Parathyroid adenoma (tissue), 2 donors: ENCODE measurements around the gene SELENOV.

ENCODE experiments used
- H2AFZ ChIP-seq: fragments of 300-600 bp; sonication (generic); one replicate; pipeline ENCODE4 v1.7.0; 2017; ENCODE audit warnings: antibody characterized with exemption, mild to moderate bottlenecking
- H3K27ac ChIP-seq: fragments of 300-600 bp; sonication (generic); one replicate; pipeline ENCODE4 v1.7.0; 2017
- H3K27me3 ChIP-seq: fragments of 300-600 bp; sonication (generic); one replicate; pipeline ENCODE4 v1.7.0; 2017; ENCODE audit warnings: low read length; ENCODE audit not compliant: control insufficient read depth, insufficient read depth
- H3K36me3 ChIP-seq: fragments of 300-600 bp; sonication (generic); one replicate; pipeline ENCODE4 v1.7.0; 2017; ENCODE audit warnings: low read length; ENCODE audit not compliant: control insufficient read depth, insufficient read depth
- H3K4me1 ChIP-seq: fragments of 300-600 bp; sonication (generic); one replicate; pipeline ENCODE4 v1.7.0; 2017; ENCODE audit warnings: control low read depth
- H3K4me2 ChIP-seq: fragments of 300-600 bp; sonication (generic); one replicate; pipeline ENCODE4 v1.7.0; 2017; ENCODE audit warnings: low read length
- H3K4me3 ChIP-seq: fragments of 300-600 bp; sonication (generic); one replicate; pipeline ENCODE4 v1.7.0; 2017; ENCODE audit warnings: low read depth, low read length
- H3K79me2 ChIP-seq: fragments of 300-600 bp; sonication (generic); one replicate; pipeline ENCODE4 v1.7.0; 2017; ENCODE audit warnings: control low read depth
- H3K9ac ChIP-seq: fragments of 300-600 bp; sonication (generic); one replicate; pipeline ENCODE4 v1.7.0; 2017; ENCODE audit warnings: mild to moderate bottlenecking
- H3K9me3 ChIP-seq: fragments of 300-600 bp; sonication (generic); one replicate; pipeline ENCODE4 v1.7.0; 2017; ENCODE audit warnings: low read length; ENCODE audit not compliant: control insufficient read depth
- TF ChIP-seq, protein P1 (sequence below): fragments of 300-600 bp; sonication (generic); IDR thresholded peaks from one replicate; pipeline ENCODE4 v1.7.0; 2017; ENCODE audit warnings: antibody characterized with exemption, mild to moderate bottlenecking
- donor health status: primary hyperparathyroidism.

SELENOV gene

DNA sequence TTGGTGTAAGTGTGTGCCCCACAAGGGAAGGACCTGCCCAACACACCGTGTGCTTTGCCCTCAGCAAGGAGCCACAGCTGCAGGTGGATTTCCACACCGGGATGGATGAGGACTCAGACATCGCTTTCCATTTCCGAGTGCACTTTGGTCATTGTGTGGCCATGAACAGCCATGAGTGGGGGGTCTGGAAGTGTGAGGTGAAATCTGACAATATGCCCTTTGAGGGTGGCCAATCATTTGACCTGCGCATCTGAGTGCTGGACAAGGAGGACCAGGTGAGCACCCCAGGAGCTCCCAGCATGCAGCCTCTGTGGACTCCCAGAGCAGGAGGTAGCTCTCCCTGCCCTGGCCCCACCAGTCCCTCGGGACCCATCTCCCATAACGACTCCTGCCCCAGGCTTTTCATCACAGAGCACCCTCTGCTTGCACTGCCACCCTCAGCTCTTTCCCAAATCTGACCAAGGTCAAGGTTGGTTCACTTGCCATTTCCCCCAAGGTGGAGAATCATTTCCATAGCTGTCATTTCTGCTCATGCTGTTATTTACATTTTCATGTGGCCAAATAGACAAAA, 38.2 kb downstream of the SELENOV start:
- H2AFZ ChIP-seq, result no peak overlapping the region
- no peaks in the 10 kb centered on the region for H3K9me3 ChIP-seq
- no peaks in the 10 kb centered on the region for H3K27me3 ChIP-seq
- peaks cover 5% of the 10 kb centered on the region for H3K4me1 ChIP-seq
- TF ChIP-seq, protein P1, sequence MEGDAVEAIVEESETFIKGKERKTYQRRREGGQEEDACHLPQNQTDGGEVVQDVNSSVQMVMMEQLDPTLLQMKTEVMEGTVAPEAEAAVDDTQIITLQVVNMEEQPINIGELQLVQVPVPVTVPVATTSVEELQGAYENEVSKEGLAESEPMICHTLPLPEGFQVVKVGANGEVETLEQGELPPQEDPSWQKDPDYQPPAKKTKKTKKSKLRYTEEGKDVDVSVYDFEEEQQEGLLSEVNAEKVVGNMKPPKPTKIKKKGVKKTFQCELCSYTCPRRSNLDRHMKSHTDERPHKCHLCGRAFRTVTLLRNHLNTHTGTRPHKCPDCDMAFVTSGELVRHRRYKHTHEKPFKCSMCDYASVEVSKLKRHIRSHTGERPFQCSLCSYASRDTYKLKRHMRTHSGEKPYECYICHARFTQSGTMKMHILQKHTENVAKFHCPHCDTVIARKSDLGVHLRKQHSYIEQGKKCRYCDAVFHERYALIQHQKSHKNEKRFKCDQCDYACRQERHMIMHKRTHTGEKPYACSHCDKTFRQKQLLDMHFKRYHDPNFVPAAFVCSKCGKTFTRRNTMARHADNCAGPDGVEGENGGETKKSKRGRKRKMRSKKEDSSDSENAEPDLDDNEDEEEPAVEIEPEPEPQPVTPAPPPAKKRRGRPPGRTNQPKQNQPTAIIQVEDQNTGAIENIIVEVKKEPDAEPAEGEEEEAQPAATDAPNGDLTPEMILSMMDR, result no peak
- H3K4me2 ChIP-seq, result no peak overlapping the region
- no peak overlapping the region for H3K9ac ChIP-seq
- no peaks in the 10 kb centered on the region for H3K36me3 ChIP-seq
- H3K4me3 ChIP-seq, result no peak overlapping the region
- no peaks in the 10 kb centered on the region for H3K79me2 ChIP-seq
- H3K27ac ChIP-seq, result no peak overlapping the region

DNA sequence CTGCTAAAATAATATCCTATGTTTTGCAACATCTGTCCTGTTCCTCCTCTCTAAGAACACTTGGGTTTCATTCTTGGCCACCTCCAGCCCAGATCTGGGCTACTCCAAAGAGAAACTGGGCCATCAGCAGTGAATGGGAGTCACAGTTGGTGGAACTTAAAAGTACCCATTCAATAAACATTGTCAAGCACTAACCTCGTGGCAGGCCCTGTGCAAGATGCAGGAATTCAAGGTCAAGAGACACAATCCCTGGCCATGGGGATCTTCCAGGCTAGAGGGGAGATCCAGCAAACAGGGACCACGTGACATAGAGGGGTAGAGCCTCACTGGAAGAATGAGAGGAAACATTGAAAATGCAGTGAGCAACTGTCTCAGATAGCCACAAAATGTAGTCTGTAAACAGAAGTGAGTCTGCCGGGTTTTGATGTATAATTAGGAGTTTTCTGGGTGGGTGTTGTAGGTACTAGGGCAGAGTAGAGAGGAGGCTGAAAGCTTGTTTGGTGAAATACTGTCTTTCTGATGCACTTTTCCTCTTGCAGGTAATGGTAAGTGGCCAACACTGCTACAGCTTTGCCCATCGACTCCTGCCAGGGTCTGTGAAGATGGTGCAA, 39.9 kb downstream of the SELENOV start:
- H3K9me3 ChIP-seq, result no peaks in the 10 kb centered on the region
- H3K79me2 ChIP-seq, result no peaks in the 10 kb centered on the region
- TF ChIP-seq, protein P1, result no peak
- H3K27ac ChIP-seq, result no peak overlapping the region
- H3K4me1 ChIP-seq, result peaks cover 13% of the 10 kb centered on the region
- no peaks in the 10 kb centered on the region for H3K27me3 ChIP-seq
- no peak overlapping the region for H3K9ac ChIP-seq
- no peak overlapping the region for H3K4me3 ChIP-seq
- H2AFZ ChIP-seq, result no peak overlapping the region
- H3K4me2 ChIP-seq, result no peak overlapping the region
- H3K36me3 ChIP-seq, result no peaks in the 10 kb centered on the region

DNA sequence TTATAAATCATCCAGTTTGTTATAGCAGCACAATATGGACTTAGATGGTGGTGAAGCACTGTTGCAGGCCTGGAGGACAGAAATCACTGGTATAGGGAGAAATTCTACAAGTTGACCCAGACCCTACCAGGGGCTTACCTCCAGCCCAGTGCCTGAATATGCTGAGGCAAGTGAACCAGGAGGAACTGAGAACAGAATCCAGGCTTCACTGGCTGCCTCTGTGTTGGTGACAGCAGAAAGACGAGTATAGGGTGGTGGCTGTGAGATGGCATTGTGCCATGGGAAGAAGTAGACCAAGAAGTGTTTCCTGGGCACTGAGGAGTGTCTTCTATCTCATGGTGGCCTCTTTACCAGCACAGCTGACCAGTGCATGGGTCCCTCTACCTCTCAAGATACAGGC, 40.9 kb downstream of the SELENOV start:
- Histone ChIP-seq H3K4me1 (peaks cover 13% of the 10 kb centered on the region), H3K4me3 (no peak overlapping the region)

DNA sequence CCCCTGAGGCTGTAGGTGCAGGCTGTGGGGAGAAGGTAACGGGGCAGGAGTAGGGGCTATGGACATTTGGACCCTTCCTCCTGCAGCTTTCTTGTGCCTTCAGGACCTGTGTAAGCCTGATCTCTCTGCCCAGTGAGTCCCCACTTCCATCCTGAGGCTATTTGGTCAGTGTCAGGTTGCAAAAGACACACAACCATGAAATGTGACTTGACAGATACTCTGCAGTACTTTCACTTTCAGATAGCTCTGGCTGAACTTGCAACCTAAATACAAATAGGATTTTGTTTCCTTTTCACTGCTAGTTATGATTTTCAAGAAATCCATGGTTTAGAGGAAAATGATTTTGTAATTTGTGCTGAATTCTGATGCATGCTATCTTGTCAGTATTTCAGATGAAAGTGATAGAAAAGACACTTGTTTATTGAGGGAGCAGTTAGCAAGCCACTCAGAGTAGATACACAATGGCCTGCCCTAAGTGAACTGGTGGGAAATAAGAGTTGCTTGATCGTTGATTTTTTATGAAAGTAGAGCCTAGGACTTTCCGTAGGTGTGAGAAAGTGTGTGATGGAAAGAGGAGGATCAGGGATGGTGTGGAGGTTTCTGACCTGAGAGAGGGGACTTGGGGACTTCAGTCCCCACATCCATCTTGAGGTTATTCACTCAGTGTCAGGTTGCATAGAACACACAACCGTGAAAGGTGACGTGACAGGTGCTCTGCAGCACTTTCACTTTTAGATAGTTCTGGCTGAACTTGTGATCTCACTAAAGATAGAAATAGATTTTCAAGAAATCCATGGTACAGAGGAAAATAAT, 43.1 kb downstream of the SELENOV start:
- H3K9ac ChIP-seq, result no peak overlapping the region
- H3K4me1 ChIP-seq, result peaks cover 13% of the 10 kb centered on the region
- peak overlapping the region; percentile 12 for H3K4me2 ChIP-seq
- H3K27me3 ChIP-seq, result no peaks in the 10 kb centered on the region
- H2AFZ ChIP-seq, result peak overlapping the region; percentile 89
- peak overlapping the region; percentile 21 for H3K4me3 ChIP-seq
- H3K36me3 ChIP-seq, result no peaks in the 10 kb centered on the region
- TF ChIP-seq, protein P1, result no peak
- H3K27ac ChIP-seq, result peak overlapping the region; percentile 48
- H3K9me3 ChIP-seq, result no peaks in the 10 kb centered on the region
- H3K79me2 ChIP-seq, result no peaks in the 10 kb centered on the region

More for the DNA sequence above, 40.9 kb downstream of the SELENOV start:
- Histone ChIP-seq H2AFZ (no peak overlapping the region), H3K9ac (no peak overlapping the region), H3K36me3 (no peaks in the 10 kb centered on the region), H3K9me3 (no peaks in the 10 kb centered on the region), H3K4me2 (no peak overlapping the region), H3K79me2 (no peaks in the 10 kb centered on the region), H3K27me3 (no peaks in the 10 kb centered on the region), H3K27ac (no peak overlapping the region)
- TF ChIP-seq, protein P1, result no peak
